CD4-positive, alpha-beta memory T cell (primary cell): ENCODE measurements around the gene VEGFB. TPM values are rescaled to one million over a fixed set of nuclear protein-coding genes. Genes with fewer than 3 reads are reported as not detected.
A peak's percentile ranks its signal among the peaks of the same experiment; 100 is the strongest.

Experiments used
- CTCF ChIA-PET: fragments of 350-600 bp; sonication (Branson Sonifier 250); formaldehyde crosslinking; loops from one replicate; lab custom pipeline; 2021; ENCODE audit warnings: inconsistent platforms; ENCODE audit not compliant: partially characterized antibody; lab: Charles Lee
- POLR2A ChIA-PET: fragments of 350-600 bp; sonication (Branson Sonifier 250); formaldehyde crosslinking; loops from one replicate; lab custom pipeline; 2021; ENCODE audit not compliant: partially characterized antibody; lab: Charles Lee
- DNase-seq, 5 donors: peaks; one replicate each; pipeline versions ENCODE4 v3.0.0 to v3.0.0-alpha.2; 2020 to 2022; ENCODE audit warnings: mixed read lengths in 1 of 5
- H3K27ac ChIP-seq: one replicate; pipeline ENCODE4 v1.7.0; 2013; ENCODE audit warnings: low read depth, low read length
- H3K27me3 ChIP-seq: 2 replicates; pipeline ENCODE4 v1.7.0; 2013; ENCODE audit warnings: mild to moderate bottlenecking, low read length, moderate library complexity; ENCODE audit not compliant: insufficient read depth
- H3K36me3 ChIP-seq: 2 replicates; pipeline ENCODE4 v1.7.0; 2013; ENCODE audit warnings: mild to moderate bottlenecking, low read length, moderate library complexity; ENCODE audit not compliant: insufficient read depth
- H3K4me1 ChIP-seq: 2 replicates; pipeline ENCODE4 v1.7.0; 2013; ENCODE audit warnings: mild to moderate bottlenecking, low read length, moderate library complexity; ENCODE audit not compliant: insufficient read depth
- H3K4me3 ChIP-seq, 2 donors: one replicate each; pipeline ENCODE4 v1.7.0; 2013; ENCODE audit warnings: low read length in 2 of 2, mild to moderate bottlenecking in 1 of 2
- H3K9me3 ChIP-seq, 2 donors: one replicate each; pipeline ENCODE4 v1.7.0; 2013; ENCODE audit warnings: low read length in 2 of 2, control low read depth in 1 of 2; ENCODE audit not compliant: control insufficient read depth in 1 of 2
- H3K27ac Mint-ChIP-seq, 7 donors: one replicate each; pipeline ENCODE4 v1.8.0; 2020 to 2021; ENCODE audit warnings: mixed read lengths in 7 of 7, mild to moderate bottlenecking in 6 of 7, inconsistent platforms in 3 of 7, moderate library complexity in 3 of 7
- H3K27me3 Mint-ChIP-seq, 2 donors: one replicate each; pipeline ENCODE4 v1.8.0; 2020 to 2021; ENCODE audit warnings: mixed read lengths in 2 of 2
- H3K36me3 Mint-ChIP-seq, 2 donors: one replicate each; pipeline ENCODE4 v1.8.0; 2020 to 2021; ENCODE audit warnings: mixed read lengths in 2 of 2, inconsistent platforms in 1 of 2, mild to moderate bottlenecking in 1 of 2
- H3K4me1 Mint-ChIP-seq, 4 donors: one replicate each; pipeline ENCODE4 v1.8.0; 2020 to 2021; ENCODE audit warnings: mixed read lengths in 4 of 4, mild to moderate bottlenecking in 1 of 4
- H3K4me3 Mint-ChIP-seq, 8 donors: one replicate each; pipeline ENCODE4 v1.8.0; 2020 to 2021; ENCODE audit warnings: mixed read lengths in 8 of 8, mild to moderate bottlenecking in 7 of 8, moderate library complexity in 6 of 8, inconsistent platforms in 3 of 8
- H3K9me3 Mint-ChIP-seq, 8 donors: one replicate each; pipeline ENCODE4 v1.8.0; 2020 to 2021; ENCODE audit warnings: mixed read lengths in 8 of 8, mild to moderate bottlenecking in 5 of 8, inconsistent platforms in 3 of 8, moderate library complexity in 1 of 8
- intact Hi-C: fragments of 100-400 bp; cut with micrococcal nuclease; formaldehyde crosslinking; loops from one replicate; pipeline ENCODE4 v1.15.1; 2023
- polyA plus RNA-seq, 2 donors: library from polyadenylated mRNA; unstranded; fragments of 300-500 nt; fragmentation: Illumina TruSeq; gene quantifications; one replicate each; pipeline ENCODE4 v1.2.3, GENCODE V29; 2021
- total RNA-seq, 2 experiments: library from RNA; stranded (reverse); gene quantifications; one replicate each; pipeline ENCODE4 v1.2.3, GENCODE V29; 2021

The VEGFB gene
- total and polyA plus RNA-seq, 4 experiments from 2014 or later: 2.3 to 97.3 (median 59.5) TPM

DNA sequence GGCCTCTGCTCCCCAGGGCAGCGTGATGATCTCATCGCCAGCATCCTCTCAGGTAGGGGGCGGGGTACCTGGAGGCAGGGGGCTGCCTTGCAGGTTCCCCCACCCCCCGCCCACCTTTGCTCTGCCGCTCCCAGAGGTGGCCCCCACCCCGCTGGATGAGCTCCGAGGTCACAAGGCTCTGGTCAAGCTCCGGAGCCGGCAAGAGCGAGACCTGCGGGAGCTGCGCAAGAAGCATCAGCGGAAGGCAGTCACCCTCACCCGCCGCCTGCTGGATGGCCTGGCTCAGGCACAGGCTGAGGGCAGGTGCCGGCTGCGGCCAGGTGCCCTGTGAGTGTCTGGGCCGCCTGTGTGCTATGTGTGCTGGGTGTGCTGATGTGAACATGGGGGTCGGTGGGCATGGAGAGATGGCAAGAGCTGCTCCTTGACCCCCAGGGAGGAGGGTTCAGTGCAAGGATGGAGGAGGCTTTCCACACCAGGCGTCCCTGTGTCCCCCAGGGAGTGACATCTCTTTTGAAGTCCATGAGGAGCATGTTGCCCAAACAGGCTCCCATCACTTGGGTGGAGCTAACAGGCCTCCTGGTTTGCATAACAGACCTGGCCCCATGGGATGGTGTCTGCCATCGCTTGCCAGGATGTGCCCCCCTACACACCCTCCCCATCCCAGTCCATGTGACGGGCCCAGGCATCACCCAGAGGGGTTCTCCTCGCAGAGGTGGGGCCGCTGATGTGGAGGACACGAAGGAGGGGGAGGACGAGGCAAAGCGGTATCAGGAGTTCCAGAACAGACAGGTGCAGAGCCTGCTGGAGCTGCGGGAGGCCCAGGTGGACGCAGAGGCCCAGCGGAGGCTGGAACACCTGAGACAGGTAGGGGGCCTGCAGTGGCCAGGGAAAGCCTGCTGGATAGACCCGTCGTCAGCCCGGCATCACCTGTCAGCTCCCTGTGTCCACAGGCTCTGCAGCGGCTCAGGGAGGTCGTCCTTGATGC lies 31.1 kb downstream of the VEGFB start:
- H3K27ac Mint-ChIP-seq: no peak overlapping the region
- no peak for DNase-seq
- no peak overlapping the region for H3K4me3 Mint-ChIP-seq
- H3K4me1 Mint-ChIP-seq: peaks cover 7 to 24% (median 15%) of the 10 kb centered on the region in 4 donors
- H3K27me3 Mint-ChIP-seq: peaks cover 0 to 4% of the 10 kb centered on the region in 2 donors
- peaks cover 15% of the 10 kb centered on the region for H3K4me1 ChIP-seq
- POLR2A ChIA-PET: interaction anchor here (1.0 to 1.9 kb wide), 5 partner anchors 19 to 60 kb away, joined by 3 to 8 read pairs (median 4); partner anchors contain the start of genes BAD, FERMT3, NUDT22 and PPP1R14B
- H3K4me3 ChIP-seq: no peak overlapping the region
- no peaks in the 10 kb centered on the region for H3K27me3 ChIP-seq
- H3K36me3 ChIP-seq: no peaks in the 10 kb centered on the region
- no peak overlapping the region for H3K27ac ChIP-seq
- peaks cover 0 to 15% of the 10 kb centered on the region in 2 donors for H3K36me3 Mint-ChIP-seq
- CTCF ChIA-PET: interaction anchor here (0.8 to 3.6 kb wide), 4 partner anchors 14 to 66 kb away, joined by 3 to 16 read pairs (median 6); partner anchors contain the start of gene PLCB3
- H3K9me3 Mint-ChIP-seq: peaks cover 0 to 3% (median 0%) of the 10 kb centered on the region in 8 donors
- intact Hi-C loops: no loop called here
- H3K9me3 ChIP-seq: no peaks in the 10 kb centered on the region

GRCh38 chr11:64266339-64266738 lies 32.0 kb downstream of the VEGFB start:
- H3K4me1 Mint-ChIP-seq: peaks cover 7 to 29% (median 15%) of the 10 kb centered on the region in 4 donors
- H3K4me1 ChIP-seq: peaks cover 15% of the 10 kb centered on the region
- H3K27ac ChIP-seq: no peak overlapping the region
- no peak overlapping the region for H3K4me3 ChIP-seq
- no peak for DNase-seq
- H3K9me3 ChIP-seq: no peaks in the 10 kb centered on the region
- peaks cover 0 to 12% (median 0%) of the 10 kb centered on the region in 8 donors for H3K9me3 Mint-ChIP-seq
- H3K36me3 ChIP-seq: no peaks in the 10 kb centered on the region
- CTCF ChIA-PET: interaction anchor here (5.7 to 6.5 kb wide), 2 partner anchors 15 to 60 kb away, joined by 43 to 83 read pairs; partner anchors contain the start of genes FERMT3 and PLCB3
- peaks cover 0 to 4% of the 10 kb centered on the region in 2 donors for H3K27me3 Mint-ChIP-seq
- POLR2A ChIA-PET: interaction anchor here (6.8 to 6.9 kb wide), 2 partner anchors 18 to 20 kb away, joined by 233 to 289 read pairs; partner anchors contain the start of genes BAD, FKBP2, GPR137 and PLCB3
- H3K27ac Mint-ChIP-seq: no peak overlapping the region
- peaks cover 0 to 17% of the 10 kb centered on the region in 2 donors for H3K36me3 Mint-ChIP-seq
- intact Hi-C loops: no loop called here
- no peaks in the 10 kb centered on the region for H3K27me3 ChIP-seq
- H3K4me3 Mint-ChIP-seq: peak overlapping the region in 1 of 8 donors; percentile 57

GRCh38 chr11:64267207-64267945 lies 33.0 kb downstream of the VEGFB start:
- CTCF ChIA-PET: interaction anchor here (0.8 to 6.5 kb wide), 6 partner anchors 14 to 61 kb away, joined by 3 to 92 read pairs (median 25); partner anchors contain the start of genes CATSPERZ, ESRRA, FERMT3 and FKBP2

GRCh38 chr11:64268025-64268892 lies 33.9 kb downstream of the VEGFB start:
- peaks cover 0 to 20% of the 10 kb centered on the region in 2 donors for H3K36me3 Mint-ChIP-seq
- H3K9me3 Mint-ChIP-seq: peaks cover 0 to 13% (median 0%) of the 10 kb centered on the region in 8 donors
- intact Hi-C loops: no loop called here
- H3K4me3 Mint-ChIP-seq: peak overlapping the region; percentile 92 to 100 (median 96)
- H3K27ac Mint-ChIP-seq: peak overlapping the region; percentile 95 to 100 (median 98)
- H3K4me1 ChIP-seq: peaks cover 20% of the 10 kb centered on the region
- DNase-seq: no peak
- CTCF ChIA-PET: interaction anchor here (0.8 to 6.5 kb wide), 9 partner anchors 13 to 62 kb away, joined by 3 to 92 read pairs (median 7); partner anchors contain the start of genes BAD, CATSPERZ, ESRRA and FERMT3
- H3K4me1 Mint-ChIP-seq: peaks cover 9 to 36% (median 19%) of the 10 kb centered on the region in 4 donors
- peaks cover 0 to 4% of the 10 kb centered on the region in 2 donors for H3K27me3 Mint-ChIP-seq
- no peaks in the 10 kb centered on the region for H3K27me3 ChIP-seq
- H3K27ac ChIP-seq: peak overlapping the region; percentile 93
- no peaks in the 10 kb centered on the region for H3K36me3 ChIP-seq
- POLR2A ChIA-PET: interaction anchor here (0.7 to 6.9 kb wide), 19 partner anchors 10 to 598 kb away, joined by 3 to 289 read pairs (median 6); partner anchors contain the start of genes BAD, CATSPERZ, CCDC88B and COX8A
- H3K9me3 ChIP-seq: no peaks in the 10 kb centered on the region
- peak overlapping the region; percentile 93 to 98 for H3K4me3 ChIP-seq

More at GRCh38 chr11:64267207-64267945, 33.0 kb downstream of the VEGFB start:
- Histone ChIP-seq H3K36me3 (no peaks in the 10 kb centered on the region), H3K4me1 (peaks cover 20% of the 10 kb centered on the region), H3K27ac (peak overlapping the region; percentile 93), H3K27me3 (no peaks in the 10 kb centered on the region), H3K4me3 (no peak overlapping the region), H3K9me3 (no peaks in the 10 kb centered on the region)
- intact Hi-C loops: no loop called here
- H3K4me1 Mint-ChIP-seq: peaks cover 9 to 36% (median 19%) of the 10 kb centered on the region in 4 donors
- POLR2A ChIA-PET: interaction anchor here (0.6 to 6.9 kb wide), 7 partner anchors 13 to 82 kb away, joined by 3 to 289 read pairs (median 128); partner anchors contain the start of genes BAD, CATSPERZ, ESRRA and FERMT3
- peaks cover 0 to 13% (median 0%) of the 10 kb centered on the region in 8 donors for H3K9me3 Mint-ChIP-seq
- H3K27me3 Mint-ChIP-seq: peaks cover 0 to 4% of the 10 kb centered on the region in 2 donors
- DNase-seq: no peak
- H3K27ac Mint-ChIP-seq: peak overlapping the region in 5 of 7 donors; percentile 61 to 100 (median 86)
- peaks cover 0 to 22% of the 10 kb centered on the region in 2 donors for H3K36me3 Mint-ChIP-seq
- peak overlapping the region in 2 of 8 donors; percentile 44 to 59 for H3K4me3 Mint-ChIP-seq

GRCh38 chr11:64268893-64269539 lies 34.6 kb downstream of the VEGFB start:
- no peaks in the 10 kb centered on the region for H3K27me3 ChIP-seq
- Mint-ChIP-seq H3K9me3 (peaks cover 0 to 13% (median 0%) of the 10 kb centered on the region in 8 donors), H3K27me3 (peaks cover 0 to 4% of the 10 kb centered on the region in 2 donors), H3K4me3 (peak overlapping the region; percentile 92 to 100 (median 96)), H3K4me1 (peaks cover 9 to 36% (median 19%) of the 10 kb centered on the region in 4 donors), H3K36me3 (peaks cover 0 to 20% of the 10 kb centered on the region in 2 donors), H3K27ac (peak overlapping the region; percentile 95 to 100 (median 98))
- DNase-seq: peak in 1 of 5 donors; percentile 37
- H3K4me1 ChIP-seq: peaks cover 20% of the 10 kb centered on the region
- H3K27ac ChIP-seq: peak overlapping the region; percentile 93
- peak overlapping the region; percentile 93 to 98 for H3K4me3 ChIP-seq
- POLR2A ChIA-PET: interaction anchor here (0.7 to 6.9 kb wide), 24 partner anchors 8 to 1428 kb away, joined by 3 to 289 read pairs (median 6); partner anchors contain the start of genes BAD, CATSPERZ, CCDC88B and COX8A
- CTCF ChIA-PET: interaction anchor here (1.0 to 6.5 kb wide), 7 partner anchors 14 to 63 kb away, joined by 3 to 92 read pairs (median 7); partner anchors contain the start of genes BAD, CATSPERZ, ESRRA and FERMT3
- intact Hi-C loops: loop anchor here (1.0 kb wide), 3 partner anchors 18 to 65 kb away; partner anchors contain the start of gene PLCB3
- H3K9me3 ChIP-seq: no peaks in the 10 kb centered on the region
- no peaks in the 10 kb centered on the region for H3K36me3 ChIP-seq
